ENCODE results near the gene VANGL1. TPM values are rescaled to one million over a fixed set of nuclear protein-coding genes. Genes with fewer than 3 reads are reported as not detected.
A peak's percentile ranks its signal among the peaks of the same experiment; 100 is the strongest.

Gene VANGL1
- total RNA-seq, 4 donors from 2014 or later = 6.3 to 11.7 (median 8.1) TPM

DNA sequence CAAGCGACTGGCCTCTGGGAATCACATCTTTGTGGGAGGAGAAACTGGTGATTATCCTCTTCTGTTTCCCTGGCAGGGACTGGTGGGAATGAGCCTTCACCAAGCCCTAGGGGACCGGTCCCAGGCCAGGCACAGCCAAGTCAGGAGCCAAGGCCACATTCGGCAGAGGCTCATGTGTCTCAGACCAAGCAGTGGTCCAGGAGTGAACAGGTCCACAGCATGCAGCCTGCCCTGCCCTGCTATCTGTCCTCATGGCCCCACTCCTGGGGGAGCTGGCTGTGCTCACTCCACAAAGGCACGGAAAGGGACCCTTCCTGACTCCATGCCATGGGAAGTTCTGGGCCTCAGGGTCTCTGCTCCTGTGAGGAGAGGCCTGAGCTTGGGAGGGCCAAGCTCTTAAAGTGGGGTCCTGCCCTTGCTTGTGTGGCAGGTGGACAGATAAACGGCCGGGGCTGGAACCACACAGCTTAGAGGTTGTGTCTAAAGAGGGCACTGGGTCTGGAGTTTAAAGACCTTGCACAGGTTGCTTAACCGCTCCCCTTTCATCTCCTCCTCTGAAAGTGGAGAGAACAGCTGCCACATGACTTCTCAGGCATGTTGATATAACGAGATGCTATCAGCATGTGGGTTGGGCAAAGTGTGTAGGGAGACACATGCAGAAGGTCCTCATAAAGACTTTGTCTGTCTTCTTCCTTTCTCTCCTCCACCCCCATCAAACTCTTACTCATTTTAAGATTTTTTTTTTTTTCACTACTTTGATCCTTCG is 69.3 kb downstream of the VANGL1 start:
- 53% methylated on average over 7 of the region's 9 CpGs for WGBS
- Histone ChIP-seq H3K4me3 (no peak overlapping the region), H3K9me3 (no peaks in the 10 kb centered on the region), H3K4me1 (peaks cover 0 to 11% (median 2%) of the 10 kb centered on the region in 4 donors), H3K36me3 (no peaks in the 10 kb centered on the region), H3K27ac (replicated peaks in 1 of 4) (no peak overlapping the region), H3K27me3 (no peaks in the 10 kb centered on the region)
- DNase-seq (ENCODE audit: extremely low spot score) = no peak
- no peak for TF ChIP-seq POLR2AphosphoS5 (IDR thresholded peaks at IDR 0.05)
- TF ChIP-seq EP300 (IDR thresholded peaks at IDR 0.05) = no peak
- intact Hi-C loops (cut with DNase I) = no loop called here

DNA sequence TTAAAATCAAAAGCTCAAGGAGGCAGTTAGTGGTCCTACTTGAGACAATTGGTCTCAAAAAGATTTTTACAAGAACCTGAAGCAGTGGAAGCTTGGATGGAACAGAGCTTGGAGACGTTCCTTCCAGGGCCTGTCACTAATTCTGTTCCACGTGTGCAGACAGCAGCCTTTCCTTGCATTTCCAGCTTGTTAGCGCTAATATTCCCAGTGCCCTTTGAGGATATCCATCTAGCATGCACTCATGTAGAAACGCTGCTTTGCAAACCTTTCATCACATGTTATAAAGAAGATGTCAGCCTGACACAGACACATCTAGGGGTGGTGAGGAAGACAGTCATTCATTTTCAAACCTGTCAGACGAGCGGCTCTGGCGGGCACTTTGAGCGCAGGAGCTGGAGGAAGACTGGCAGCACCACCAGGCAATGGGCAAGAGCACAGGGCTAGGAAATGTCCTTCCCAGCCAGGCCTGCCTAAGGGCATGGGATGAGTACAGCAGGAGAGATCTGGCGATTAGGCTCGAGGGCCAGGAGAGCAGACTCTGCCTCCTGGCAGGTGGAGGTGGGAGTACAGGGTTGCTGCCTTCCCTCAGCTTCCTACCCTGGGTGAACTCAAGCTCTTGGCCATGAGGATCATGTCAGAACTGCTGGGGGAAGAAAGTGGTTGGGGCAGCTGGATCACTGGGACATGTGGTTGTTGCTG is 71.3 kb downstream of the VANGL1 start:
- DNase-seq (ENCODE audit: extremely low spot score) = no peak
- no peak for TF ChIP-seq POLR2A (IDR thresholded peaks at IDR 0.05; ENCODE audit: low read depth)
- TF ChIP-seq, protein P1, sequence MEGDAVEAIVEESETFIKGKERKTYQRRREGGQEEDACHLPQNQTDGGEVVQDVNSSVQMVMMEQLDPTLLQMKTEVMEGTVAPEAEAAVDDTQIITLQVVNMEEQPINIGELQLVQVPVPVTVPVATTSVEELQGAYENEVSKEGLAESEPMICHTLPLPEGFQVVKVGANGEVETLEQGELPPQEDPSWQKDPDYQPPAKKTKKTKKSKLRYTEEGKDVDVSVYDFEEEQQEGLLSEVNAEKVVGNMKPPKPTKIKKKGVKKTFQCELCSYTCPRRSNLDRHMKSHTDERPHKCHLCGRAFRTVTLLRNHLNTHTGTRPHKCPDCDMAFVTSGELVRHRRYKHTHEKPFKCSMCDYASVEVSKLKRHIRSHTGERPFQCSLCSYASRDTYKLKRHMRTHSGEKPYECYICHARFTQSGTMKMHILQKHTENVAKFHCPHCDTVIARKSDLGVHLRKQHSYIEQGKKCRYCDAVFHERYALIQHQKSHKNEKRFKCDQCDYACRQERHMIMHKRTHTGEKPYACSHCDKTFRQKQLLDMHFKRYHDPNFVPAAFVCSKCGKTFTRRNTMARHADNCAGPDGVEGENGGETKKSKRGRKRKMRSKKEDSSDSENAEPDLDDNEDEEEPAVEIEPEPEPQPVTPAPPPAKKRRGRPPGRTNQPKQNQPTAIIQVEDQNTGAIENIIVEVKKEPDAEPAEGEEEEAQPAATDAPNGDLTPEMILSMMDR (IDR thresholded peaks at IDR 0.05) = no peak
- TF ChIP-seq EP300 (IDR thresholded peaks at IDR 0.05) = no peak
- TF ChIP-seq POLR2AphosphoS5 (IDR thresholded peaks at IDR 0.05) = no peak
- intact Hi-C loops (cut with DNase I) = no loop called here
- Histone ChIP-seq H3K9me3 (no peaks in the 10 kb centered on the region), H3K27ac (replicated peaks in 1 of 4) (no peak overlapping the region), H3K36me3 (no peaks in the 10 kb centered on the region), H3K27me3 (no peaks in the 10 kb centered on the region), H3K4me1 (peaks cover 0 to 6% (median 2%) of the 10 kb centered on the region in 4 donors), H3K4me3 (no peak overlapping the region)
- WGBS = 75% methylated on average over 10 of the region's 10 CpGs

DNA sequence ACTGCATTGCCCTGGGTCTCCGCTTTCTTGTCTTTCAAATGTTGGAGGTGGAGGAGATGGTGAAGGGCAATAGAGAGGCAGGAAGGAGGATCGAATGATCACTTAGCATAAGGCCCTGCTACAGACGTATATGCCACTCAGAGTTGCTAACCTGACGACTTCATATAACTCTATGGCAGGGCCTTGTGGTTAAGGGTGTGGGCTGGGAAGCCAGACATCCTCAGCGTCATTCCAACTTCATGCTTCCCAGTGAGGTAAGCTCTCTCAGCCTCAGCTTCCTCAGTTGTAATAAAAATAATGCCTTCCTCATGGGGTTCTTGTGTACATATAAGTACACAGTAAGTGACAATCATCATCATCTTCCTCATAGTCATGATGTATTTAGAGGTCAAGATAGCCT is 72.1 kb downstream of the VANGL1 start:
- Histone ChIP-seq H3K4me1 (peaks cover 0 to 7% (median 2%) of the 10 kb centered on the region in 4 donors), H3K36me3 (no peaks in the 10 kb centered on the region), H3K9me3 (no peaks in the 10 kb centered on the region), H3K27ac (replicated peaks in 1 of 4) (no peak overlapping the region), H3K27me3 (no peaks in the 10 kb centered on the region), H3K4me3 (no peak overlapping the region)
- no peak for TF ChIP-seq EP300 (IDR thresholded peaks at IDR 0.05)
- no peak for TF ChIP-seq POLR2AphosphoS5 (IDR thresholded peaks at IDR 0.05)
- TF ChIP-seq, protein P1 (IDR thresholded peaks at IDR 0.05) = no peak
- no peak for TF ChIP-seq POLR2A (IDR thresholded peaks at IDR 0.05; ENCODE audit: low read depth)
- 88% methylated on average over 5 of the region's 5 CpGs for WGBS
- DNase-seq (ENCODE audit: extremely low spot score) = no peak
- intact Hi-C loops (cut with DNase I) = no loop called here

DNA sequence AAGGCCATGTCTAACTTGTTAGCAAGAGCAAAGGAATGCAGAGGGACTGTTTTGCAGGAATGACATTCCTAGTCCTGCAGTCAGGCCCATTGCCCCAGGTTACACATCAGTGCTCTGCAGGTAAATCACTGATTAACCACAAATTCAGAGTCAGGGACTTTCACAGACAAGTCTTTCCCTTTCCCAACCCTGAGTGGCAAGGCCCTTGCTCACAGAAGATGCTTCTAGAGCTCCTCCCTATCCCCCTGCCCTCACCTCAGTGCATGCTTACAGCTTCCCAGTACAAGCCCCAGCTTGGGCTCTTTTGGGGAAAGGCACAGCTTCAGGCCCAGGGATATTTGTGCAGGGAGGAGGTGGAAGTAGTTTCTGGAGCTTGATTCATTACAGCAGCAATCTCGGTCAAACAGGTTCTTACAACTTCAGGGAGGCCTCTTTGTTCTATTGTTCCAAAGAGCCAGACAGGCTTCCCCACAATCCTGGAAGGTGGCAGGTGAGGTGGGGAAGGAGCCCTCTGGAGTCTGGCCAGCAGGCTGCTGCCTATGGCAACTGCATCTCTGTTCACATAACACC is 72.9 kb downstream of the VANGL1 start:
- peaks cover 0 to 7% (median 2%) of the 10 kb centered on the region in 4 donors for H3K4me1 ChIP-seq
- no peak overlapping the region for H3K4me3 ChIP-seq
- WGBS = 63% methylated on average over 1 of the region's 1 CpG
- intact Hi-C loops (cut with DNase I) = no loop called here
- no peak for DNase-seq (ENCODE audit: extremely low spot score)
- TF ChIP-seq, protein P1 (IDR thresholded peaks at IDR 0.05) = no peak
- TF ChIP-seq EP300 (IDR thresholded peaks at IDR 0.05) = no peak
- no peak for TF ChIP-seq POLR2AphosphoS5 (IDR thresholded peaks at IDR 0.05)
- no peak for TF ChIP-seq POLR2A (IDR thresholded peaks at IDR 0.05; ENCODE audit: low read depth)
- H3K27ac ChIP-seq (replicated peaks in 1 of 4) = no peak overlapping the region
- H3K36me3 ChIP-seq = peaks cover 0 to under 1% (median 0%) of the 10 kb centered on the region in 4 donors
- no peaks in the 10 kb centered on the region for H3K9me3 ChIP-seq
- H3K27me3 ChIP-seq = no peaks in the 10 kb centered on the region

DNA sequence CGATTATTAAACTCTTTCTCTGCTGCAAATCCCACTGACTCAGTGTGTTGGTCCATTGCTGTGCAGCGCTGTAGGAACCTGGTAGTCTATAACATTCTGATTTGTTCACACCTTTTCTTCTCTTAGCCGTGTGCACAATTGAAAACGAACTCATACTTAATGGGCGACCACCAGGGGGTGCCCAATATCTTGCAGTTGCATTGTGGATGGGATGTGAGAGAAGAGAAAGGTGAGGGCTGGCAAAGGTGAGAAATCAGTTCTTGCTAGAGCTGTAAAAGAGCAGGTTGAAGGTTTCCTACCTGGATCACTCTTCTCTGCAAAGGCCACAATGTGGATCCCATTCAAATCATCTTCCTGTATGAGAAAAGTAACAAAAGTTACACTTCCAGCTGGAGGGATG is 75.8 kb downstream of the VANGL1 start:
- Histone ChIP-seq H3K27ac (replicated peaks in 1 of 4) (no peak overlapping the region), H3K4me1 (peaks cover 0 to 7% (median 2%) of the 10 kb centered on the region in 4 donors), H3K27me3 (no peaks in the 10 kb centered on the region), H3K36me3 (peaks cover 0 to 17% (median 4%) of the 10 kb centered on the region in 4 donors), H3K9me3 (no peaks in the 10 kb centered on the region), H3K4me3 (no peak overlapping the region)
- intact Hi-C loops (cut with DNase I) = loop anchor here (2.0 kb wide), 1 partner anchor 55 kb away; no protein-coding TSS in a partner anchor
- no peak for TF ChIP-seq POLR2A (IDR thresholded peaks at IDR 0.05; ENCODE audit: low read depth)
- TF ChIP-seq, protein P1 (IDR thresholded peaks at IDR 0.05) = peak; percentile 66 to 69 (median 67)
- TF ChIP-seq EP300 (IDR thresholded peaks at IDR 0.05) = no peak
- peak in 1 of 2 donors; percentile 7 for TF ChIP-seq POLR2AphosphoS5 (IDR thresholded peaks at IDR 0.05)
- no peak for DNase-seq (ENCODE audit: extremely low spot score)
- 41% methylated on average over 5 of the region's 5 CpGs for WGBS

All from esophagus muscularis mucosa (tissue), 4 donors.